ENCODE data around the gene PGLYRP2.
"Not testable (repeated sequence)": the region's sequence is repeated elsewhere in the genome, so short reads cannot be mapped to it uniquely, and the experiment has no call there.

PGLYRP2 gene

DNA sequence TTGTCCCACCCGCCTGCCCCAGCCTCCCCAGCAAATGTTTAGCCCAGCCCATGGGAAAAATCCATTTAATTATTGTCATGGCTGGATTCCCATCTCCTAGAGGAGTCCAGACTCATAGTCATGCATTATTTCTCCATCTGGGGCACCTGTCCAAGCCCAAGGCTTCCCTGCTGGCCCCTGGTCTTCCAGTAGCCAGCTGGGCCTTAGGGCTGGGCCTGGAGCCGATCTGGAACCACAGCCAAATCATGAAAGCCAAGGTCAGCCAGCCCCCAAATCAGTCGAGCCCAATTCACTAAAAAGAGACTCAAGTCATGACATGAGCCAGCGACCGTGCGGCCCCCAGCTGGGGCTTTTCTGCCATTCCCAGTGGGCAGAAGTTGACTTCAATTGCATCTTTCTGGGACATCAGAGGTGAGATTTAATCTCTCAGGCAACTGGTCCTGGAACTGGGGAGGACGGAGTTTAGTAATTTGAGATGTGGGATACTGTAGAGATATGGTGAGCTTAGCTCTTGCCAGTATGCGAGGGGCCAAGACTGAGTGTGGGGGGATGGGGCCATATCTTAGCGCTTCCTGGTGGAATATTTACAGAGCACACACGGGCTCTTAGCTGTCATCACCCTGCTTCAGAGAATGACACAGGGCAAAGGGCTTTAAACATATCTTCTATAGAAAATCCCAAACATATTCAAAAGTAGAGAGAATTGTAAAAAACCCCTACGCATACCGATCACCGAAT lies 9.4 kb upstream of the PGLYRP2 start:
- in situ Hi-C loops (cut with MboI; ENCODE audit: low sequenced_read_pairs) = no loop called here

DNA sequence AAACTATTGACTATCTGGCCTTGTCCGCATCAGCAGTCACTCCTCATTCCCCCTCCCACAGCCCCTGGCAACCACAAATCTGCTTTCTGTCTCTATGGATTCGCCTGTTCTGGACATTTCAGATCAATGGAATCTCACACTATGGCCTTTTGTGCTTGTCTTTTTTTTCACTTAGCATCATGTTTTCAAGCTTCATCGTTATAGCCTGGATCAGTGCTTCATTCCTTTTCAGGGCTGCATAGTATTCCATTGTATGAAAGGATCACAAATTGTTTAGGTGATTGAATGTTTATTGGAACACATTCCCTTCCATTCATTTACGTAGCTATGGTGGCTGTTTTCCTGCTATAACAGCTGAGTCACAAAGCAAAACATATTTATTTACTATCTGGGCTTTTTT lies 7.7 kb upstream of the PGLYRP2 start:
- in situ Hi-C loops (cut with MboI; ENCODE audit: low sequenced_read_pairs) = no loop called here

DNA sequence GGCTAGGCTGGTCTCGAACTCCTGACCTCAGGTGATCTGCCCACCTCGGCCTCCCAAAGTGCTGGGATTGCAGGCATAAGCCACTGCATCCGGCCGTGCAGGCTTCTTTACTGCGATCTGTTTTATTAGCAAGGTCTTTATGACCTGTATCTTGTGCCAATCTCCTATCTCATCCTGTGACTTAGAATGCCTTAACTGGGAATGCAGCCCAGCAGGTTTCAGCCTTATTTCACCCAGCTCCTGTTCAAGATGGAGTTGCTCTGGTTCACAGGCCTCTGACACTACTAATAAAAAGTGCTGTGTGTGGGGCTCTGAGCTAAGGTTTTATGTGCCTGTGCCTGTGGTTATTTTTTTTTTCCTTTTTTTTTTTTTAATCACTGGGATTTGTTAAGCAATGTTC lies 6.5 kb upstream of the PGLYRP2 start:
- in situ Hi-C loops (cut with MboI; ENCODE audit: low sequenced_read_pairs) = not testable (repeated sequence)

DNA sequence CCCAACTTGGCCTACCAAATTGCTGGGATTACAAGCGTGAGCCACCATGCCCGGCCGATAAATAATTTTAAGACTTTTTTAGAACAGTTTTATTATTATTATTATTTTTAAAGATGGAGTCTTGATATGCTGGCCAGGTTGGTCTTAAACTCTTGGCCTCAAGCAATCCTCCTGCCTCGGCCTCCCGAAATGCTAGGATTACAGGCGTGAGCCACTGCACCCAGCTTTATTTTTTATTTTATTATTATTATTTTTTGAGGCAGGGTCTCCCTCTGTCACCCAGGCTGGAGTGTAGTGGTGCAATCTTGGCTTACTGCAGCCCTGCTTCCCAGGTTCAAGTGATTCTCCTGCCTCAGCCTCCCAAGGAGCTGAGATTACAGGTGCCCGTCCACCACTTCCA lies 1.7 kb upstream of the PGLYRP2 start:
- in situ Hi-C loops (cut with MboI; ENCODE audit: low sequenced_read_pairs) = not testable (repeated sequence)

GRCh38 chr19:15476325-15476724 lies 3.0 kb downstream of the PGLYRP2 start:
- in situ Hi-C loops (cut with MboI; ENCODE audit: low sequenced_read_pairs) = no loop called here

GRCh38 chr19:15475611-15476010 lies 3.7 kb downstream of the PGLYRP2 start:
- in situ Hi-C loops (cut with MboI; ENCODE audit: low sequenced_read_pairs) = no loop called here

DNA sequence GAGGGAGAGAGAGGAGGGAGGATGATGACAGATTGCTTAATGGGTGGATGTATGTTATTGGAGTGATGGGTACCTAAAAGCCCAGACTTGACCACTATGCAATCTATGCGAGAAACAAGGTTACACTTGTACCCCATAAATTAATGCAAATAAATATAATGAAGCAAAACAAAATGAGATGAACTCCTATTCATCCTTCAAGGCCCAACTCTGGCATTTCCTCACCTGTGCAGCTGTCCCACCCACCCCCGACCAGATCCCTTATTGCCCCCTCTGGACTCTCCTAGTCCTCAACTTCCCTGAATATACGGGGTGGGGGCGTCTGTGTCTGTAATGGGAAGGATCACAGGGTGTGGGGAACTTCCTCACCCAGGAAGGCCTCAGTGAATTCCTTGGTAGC lies 4.1 kb downstream of the PGLYRP2 start:
- in situ Hi-C loops (cut with MboI; ENCODE audit: low sequenced_read_pairs) = no loop called here

GRCh38 chr19:15473821-15474220 lies 5.5 kb downstream of the PGLYRP2 start:
- in situ Hi-C loops (cut with MboI; ENCODE audit: low sequenced_read_pairs) = not testable (repeated sequence)

DNA sequence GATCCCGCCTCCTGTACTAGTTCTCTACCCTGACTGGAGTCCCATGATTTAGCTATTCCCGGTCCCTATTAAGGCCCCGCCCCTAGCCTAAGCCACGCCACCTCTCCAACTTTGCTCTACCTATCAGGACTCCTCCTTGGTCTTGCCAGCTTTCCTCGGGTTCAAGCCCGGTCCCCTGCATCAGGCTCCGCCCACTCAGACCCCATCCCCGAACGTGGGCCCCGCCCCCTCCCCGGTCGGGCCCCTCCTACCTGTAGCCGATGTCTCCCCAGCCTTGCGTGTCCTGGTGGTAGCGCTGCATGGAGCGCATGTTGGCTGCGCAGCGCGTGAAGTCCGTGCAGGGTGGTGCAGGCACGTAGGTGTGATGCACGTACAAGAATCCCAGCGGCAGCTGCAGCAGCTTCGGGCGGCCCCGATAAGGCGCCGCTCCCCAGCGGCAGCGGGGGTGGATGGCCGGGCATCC lies 7.6 kb downstream of the PGLYRP2 start:
- in situ Hi-C loops (cut with MboI; ENCODE audit: low sequenced_read_pairs) = no loop called here

DNA sequence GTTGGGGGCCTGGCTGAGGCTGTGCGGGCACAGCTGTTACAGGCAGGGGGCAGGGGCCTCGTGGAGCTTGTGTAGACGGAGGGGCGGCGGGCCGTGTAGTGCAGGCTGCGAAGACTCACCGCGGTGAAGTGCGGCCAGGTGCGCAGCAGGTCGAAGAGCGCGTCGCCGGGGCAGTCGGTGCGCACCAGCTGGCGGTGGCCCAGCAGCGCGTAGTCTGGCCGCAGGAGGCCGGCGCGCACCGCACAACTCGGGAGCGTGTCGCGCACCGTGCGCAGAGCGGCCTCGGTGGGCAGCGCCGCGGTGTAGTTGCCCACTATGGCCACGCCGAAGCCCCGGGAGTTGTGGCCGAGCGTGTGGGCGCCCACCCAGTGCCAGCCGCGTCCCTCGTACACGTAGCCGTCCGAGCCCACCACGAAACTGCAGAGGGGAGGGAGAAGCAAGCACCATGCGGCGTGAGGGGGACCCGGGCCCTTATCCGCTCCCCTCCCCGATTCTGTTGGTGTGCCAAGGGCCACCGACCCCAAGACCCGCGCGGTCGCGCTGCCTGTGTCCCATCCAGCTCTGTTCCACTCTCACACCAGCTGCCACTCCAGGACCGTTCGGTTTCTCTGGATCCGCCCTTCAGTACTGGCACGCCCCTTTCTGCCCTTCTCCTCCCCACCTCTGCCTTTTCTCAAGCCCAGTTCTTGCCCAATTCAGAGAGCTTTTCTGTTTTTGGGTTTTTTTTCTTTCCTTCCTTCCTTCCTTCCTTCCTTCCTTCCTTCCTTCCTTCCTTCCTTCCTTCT lies 9.6 kb downstream of the PGLYRP2 start:
- in situ Hi-C loops (cut with MboI; ENCODE audit: low sequenced_read_pairs) = no loop called here

GRCh38 chr19:15468675-15469512 lies 10.4 kb downstream of the PGLYRP2 start:
- in situ Hi-C loops (cut with MboI; ENCODE audit: low sequenced_read_pairs) = no loop called here

DNA sequence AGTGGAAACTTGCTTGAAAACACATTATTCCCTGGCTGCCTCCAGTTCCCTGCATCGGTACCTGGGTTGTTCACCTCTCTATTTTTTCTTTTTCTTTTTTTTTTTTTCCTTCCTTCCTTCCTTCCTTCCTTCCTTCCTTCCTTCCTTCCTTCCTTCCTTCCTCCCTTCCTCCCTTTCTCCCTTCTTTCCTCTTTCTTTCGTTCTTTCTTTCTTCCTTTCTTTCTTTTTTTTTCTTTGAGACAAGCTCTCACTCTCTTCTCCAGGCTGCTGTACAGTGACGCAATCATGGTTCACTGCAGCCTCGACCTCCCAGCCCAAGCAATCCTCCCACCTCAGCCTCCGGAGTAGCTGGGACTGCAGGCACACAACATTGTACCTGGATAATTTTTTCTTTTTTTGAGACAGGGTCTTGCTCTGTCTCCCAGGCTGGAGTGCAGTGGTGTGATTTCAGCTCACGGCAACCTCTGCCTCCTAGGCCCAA lies 11.5 kb downstream of the PGLYRP2 start:
- in situ Hi-C loops (cut with MboI; ENCODE audit: low sequenced_read_pairs) = no loop called here

DNA sequence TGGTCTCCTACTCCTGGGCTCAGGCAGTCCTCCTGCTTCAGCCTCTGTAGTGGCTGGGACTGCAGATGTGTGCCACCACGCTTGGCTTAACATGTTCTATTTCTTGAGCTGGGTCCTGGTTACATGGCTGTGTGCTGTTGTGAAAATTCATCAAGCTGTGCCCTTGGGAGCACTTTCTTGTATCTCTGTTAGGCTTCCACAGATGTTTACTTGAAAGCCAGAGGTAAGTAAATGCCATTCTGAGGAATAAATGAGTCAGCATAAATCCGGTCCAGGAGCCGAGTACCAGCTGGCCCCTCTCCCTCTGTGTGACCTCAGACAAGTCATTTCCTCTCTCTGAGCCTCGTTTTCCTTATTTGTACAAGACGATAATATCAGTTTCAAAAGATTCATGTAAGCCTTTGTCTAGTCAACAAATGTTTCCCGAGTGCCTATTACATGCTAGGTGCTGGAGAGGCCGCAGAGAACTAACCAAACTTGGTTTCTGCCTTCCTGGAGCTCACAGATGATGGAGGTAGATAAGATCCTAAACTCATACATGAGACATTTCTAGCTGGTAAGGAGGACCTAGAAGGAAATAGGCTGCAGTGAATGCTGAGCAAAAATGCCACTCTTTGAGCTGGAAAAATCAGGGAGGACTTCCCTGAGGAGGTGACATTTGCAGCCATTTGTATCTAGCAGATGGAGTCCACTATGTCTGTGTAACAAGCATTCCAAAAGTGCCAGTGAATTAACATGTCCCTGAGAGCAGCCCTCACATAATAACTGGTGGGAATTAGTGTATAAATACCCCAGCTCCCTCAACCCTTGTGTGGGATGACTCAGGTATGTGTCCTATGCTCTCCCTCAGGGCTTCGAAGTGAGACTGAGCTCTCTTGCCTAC lies 12.2 kb downstream of the PGLYRP2 start:
- in situ Hi-C loops (cut with MboI; ENCODE audit: low sequenced_read_pairs) = no loop called here

DNA sequence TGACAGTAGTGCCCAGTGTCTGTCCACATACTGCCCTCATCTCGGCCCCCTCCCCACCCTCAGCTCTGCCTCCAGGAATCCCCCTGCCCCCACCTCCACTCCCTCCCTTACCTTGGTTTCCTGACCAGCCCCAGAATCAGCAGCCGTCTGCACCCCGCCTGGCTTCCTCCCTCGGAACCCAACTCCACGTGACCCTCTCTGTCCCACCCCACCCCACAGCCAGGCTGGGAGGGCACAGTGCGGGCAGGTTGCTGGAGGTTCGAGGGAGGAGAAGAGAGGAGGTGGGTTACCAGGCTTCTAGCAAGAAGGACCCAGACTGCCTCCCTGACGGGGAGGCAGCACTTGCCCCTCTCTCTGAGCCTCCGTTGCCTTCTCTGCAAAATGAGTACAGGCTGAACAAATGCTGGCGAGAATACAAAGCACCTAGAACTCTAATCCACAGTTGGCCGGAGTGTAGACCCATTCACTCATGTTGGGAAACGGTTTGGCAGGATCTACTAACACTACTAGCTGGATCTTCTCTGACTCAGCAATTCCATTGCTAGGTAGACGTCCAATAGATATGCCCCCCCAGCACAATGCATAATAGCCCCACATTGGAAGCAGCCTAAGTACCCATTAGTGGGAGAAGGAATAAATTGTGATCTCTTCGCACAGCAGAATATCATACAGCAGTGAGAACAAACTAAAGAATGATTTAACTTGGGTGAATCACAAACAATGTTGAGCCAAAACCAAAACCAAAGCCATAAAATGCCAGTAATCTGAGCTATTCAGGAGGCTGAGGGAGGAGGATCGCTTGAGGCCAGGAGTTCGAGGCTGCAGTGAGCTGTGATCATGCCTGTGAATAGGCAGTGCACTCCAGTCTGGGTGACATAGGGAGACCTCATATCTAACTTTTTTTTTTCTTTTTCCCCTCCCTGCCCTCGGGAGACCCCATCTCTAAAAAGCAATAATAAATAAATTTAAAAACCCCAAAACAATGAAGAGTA lies 14.6 kb downstream of the PGLYRP2 start, which contains the start of gene RASAL3:
RASAL3 (minus strand) TSS at position 151 of the 992 bp plus-strand sequence. CDS start 186 bp downstream, outside the sequence.
- in situ Hi-C loops (cut with MboI; ENCODE audit: low sequenced_read_pairs) = no loop called here

GRCh38 chr19:15463861-15464371 lies 15.4 kb downstream of the PGLYRP2 start:
- in situ Hi-C loops (cut with MboI; ENCODE audit: low sequenced_read_pairs) = no loop called here

- in situ Hi-C loops (cut with MboI; ENCODE audit: low sequenced_read_pairs) = no loop called here
Measured at GRCh38 chr19:15461694-15462093, 17.6 kb downstream of the PGLYRP2 start.

DNA sequence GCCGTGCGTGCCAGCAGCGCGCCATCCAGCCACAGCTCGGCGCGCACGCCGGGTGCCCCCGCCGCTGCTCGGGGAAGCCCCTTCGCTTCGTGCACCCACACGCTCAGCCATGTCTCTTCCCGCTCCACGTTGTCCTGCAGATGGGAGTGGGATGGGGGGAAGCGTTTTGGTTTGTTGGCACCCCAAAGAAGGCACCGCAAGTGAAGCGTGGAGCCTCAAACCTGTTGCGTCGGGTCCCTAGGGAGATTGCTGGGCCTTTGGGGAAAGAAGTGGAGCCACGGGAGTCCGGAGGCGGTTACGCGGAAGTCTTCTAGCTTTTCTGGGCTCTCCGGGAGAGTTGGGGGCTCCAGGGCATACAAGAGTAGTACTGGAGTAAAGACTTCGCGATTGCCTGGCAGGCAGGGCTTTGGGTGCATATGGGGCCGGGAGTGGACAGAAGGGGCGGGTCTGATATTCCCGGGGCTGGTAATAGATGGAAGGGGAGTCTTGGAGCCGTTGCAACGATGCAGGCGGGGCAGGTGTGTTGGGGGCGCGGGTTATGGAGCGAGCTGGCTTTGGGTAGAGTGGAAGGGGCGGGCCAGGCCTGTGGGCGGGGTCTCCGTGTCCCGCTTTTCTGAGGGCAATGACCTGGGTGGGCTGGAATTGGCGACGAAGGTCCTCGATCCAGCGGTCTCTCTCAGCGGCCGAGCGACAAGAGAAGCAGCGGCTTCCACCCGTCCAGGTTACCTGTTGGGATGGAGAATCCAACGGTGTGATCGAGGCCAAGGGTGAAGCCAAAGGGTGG lies 21.4 kb downstream of the PGLYRP2 start:
- in situ Hi-C loops (cut with MboI; ENCODE audit: low sequenced_read_pairs) = no loop called here
